HG02970 (cell line): ENCODE measurements around the gene MARCHF5.
"Not testable (repeated sequence)": the region's sequence is repeated elsewhere in the genome, so short reads cannot be mapped to it uniquely, and the experiment has no call there.

Source experiments
- ATAC-seq: cut with Tn5 transposase; IDR thresholded peaks from one replicate; pipeline ENCODE4 v1.9.1; 2021; ENCODE audit warnings: mild to moderate bottlenecking, moderate library complexity, moderate number of reproducible peaks; ENCODE audit not compliant: unreplicated experiment, low FRiP score

Gene MARCHF5

GRCh38 chr10:92382631-92383030, 91.7 kb downstream of the MARCHF5 start:
- no peak for ATAC-seq

- no peak for ATAC-seq
Observed at GRCh38 chr10:92384741-92385140, 93.8 kb downstream of the MARCHF5 start.

GRCh38 chr10:92385831-92386230, 94.9 kb downstream of the MARCHF5 start:
- ATAC-seq, result no peak

- no peak for ATAC-seq
Observed at GRCh38 chr10:92387289-92387940, 96.4 kb downstream of the MARCHF5 start.

GRCh38 chr10:92393173-92393572, 102.2 kb downstream of the MARCHF5 start:
- not testable (repeated sequence) for ATAC-seq

- ATAC-seq, result no peak
Observed at GRCh38 chr10:92395271-92395670, 104.3 kb downstream of the MARCHF5 start.

GRCh38 chr10:92402234-92402633, 111.3 kb downstream of the MARCHF5 start:
- ATAC-seq, result not testable (repeated sequence)
